ENCODE data around the gene HIPK2. TPM values are rescaled to one million over a fixed set of nuclear protein-coding genes. Genes with fewer than 3 reads are reported as not detected.

HIPK2 gene
- 10 to 100 TPM; 88.4 to 98.6 (median 97.0) TPM for polyA plus RNA-seq (ENCODE audit: insufficient read length in 4 of 4)

DNA sequence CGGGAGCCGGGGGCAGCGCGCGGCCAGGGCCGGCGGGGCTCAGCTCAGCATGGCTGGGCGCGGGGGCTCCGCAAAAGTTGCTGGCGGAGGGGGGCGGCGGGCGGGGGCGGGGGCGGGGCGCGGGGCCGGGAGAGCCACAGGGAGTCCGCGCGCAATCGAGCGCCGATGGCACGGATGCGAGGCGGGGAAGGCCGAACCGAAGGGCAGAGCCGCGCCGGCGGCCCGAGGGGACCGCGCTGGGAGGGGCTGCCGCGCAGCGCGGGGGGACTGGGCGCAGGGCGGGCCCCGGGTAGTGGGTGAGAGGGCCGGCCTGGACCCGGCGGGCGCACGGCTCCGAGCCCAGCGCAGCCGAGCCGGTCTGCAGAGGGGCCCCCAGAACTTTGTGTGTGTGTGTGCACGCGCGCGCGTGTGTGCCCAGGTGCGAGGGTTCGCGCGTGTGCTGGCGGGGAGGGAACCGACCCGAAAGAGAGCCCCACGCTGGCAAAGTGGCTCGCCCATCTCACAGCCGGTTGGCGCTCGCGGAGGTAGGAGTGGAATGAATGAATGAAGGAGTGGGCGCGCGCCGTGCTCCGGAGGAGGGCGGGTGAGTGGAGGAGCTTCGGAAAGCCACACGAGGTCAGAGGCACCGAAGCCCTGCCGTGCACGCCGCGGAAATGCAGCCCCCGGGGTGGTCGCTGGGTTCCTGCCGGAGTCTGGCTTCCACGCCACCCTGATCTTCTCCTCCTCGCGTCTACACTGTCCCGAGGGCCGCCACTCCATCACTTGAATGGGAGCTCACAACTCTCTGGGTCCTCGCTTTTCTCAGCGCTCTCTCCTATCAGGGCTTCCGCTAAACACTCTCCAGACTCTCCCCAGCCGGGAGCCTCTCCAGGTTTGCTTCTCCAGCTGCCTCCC, at the start of gene HIPK2:
TSS of gene HIPK2 (minus strand) at position 51 of the 894 bp plus-strand sequence. CDS start 375 bp downstream, outside the sequence.
- DNase-seq (ENCODE audit: low read depth in 4 of 4, low spot score in 3 of 4), result peak; percentile 63 to 77 (median 66)

DNA sequence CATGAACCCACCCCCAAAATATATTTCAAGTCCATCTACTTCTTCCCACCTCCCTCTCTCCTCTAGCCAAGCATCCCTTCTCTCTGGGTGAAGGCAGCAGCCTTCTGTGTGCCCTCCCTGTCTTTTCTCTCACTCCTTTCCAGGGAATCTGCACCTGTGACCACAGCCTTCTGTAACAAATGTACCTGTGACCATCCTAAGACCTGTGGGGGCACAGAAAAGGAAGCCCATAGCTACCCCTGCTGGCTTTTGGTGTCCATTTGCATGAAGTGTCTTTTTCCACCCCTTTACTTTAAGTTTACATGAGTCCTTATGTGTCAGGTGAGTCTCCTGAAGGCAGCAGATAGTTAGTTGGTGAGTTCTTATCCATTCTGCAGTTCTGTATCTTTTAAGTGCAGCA, 49.2 kb upstream of the HIPK2 start:
- DNase-seq (ENCODE audit: low read depth in 4 of 4, low spot score in 3 of 4), result no peak

DNA sequence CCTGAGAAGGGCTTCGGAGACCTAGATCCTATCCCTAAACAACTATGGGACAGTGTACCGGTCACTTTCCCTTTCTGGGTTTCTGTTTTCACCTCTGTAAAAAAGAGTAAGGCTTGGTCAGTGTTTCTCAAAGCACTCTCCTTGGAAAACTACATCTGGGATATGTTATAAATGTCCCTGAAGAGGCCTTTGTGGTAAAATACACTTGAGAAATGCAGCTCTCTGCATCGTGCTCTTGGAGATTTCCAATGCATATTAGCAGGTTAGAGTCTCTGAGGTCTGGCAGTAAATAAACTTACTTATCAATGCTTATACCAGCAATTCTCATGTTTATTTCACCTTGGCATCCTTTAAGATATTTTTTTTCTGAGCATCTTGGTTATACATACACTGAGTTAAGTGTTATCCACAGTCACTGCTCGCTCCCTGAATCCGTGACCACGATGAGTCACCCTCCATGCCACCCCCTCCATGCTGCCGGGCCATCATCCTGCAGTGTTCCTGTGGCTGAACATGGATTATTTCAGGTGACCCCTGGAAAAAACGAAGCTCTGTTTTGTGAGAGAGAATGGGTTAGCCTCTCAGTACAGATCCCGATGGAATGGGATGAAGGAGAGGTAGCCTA, 48.0 kb upstream of the HIPK2 start:
- DNase-seq (ENCODE audit: low read depth in 4 of 4, low spot score in 3 of 4), result no peak

DNA sequence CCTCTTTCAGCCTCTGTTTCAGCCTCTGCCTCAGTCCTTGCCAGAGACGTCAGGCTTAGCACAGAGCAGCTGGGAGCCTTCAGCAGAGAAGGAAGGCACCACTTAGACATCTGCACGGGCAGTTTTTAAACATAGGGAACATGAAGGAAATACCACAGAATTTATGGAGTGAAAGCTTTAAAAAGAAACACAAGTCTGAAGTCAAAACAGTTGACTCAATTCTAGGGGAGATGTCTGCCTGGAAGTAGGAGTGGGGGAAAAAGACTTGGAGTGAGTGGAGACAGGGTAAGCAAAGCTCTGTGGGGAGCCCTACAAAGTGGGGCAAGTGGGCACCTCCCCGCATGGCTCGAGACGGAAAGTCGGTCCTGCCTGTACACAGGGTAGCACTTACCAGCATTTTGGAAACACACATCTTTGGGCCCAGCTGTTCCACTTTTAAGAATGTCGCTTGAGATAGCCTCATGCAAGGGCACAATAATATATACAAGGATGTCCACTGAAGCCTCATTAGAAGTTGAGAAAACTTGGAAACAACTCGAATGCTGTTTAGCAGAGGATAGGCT, 46.2 kb upstream of the HIPK2 start:
- DNase-seq (ENCODE audit: low read depth in 4 of 4, low spot score in 3 of 4), result no peak

DNA sequence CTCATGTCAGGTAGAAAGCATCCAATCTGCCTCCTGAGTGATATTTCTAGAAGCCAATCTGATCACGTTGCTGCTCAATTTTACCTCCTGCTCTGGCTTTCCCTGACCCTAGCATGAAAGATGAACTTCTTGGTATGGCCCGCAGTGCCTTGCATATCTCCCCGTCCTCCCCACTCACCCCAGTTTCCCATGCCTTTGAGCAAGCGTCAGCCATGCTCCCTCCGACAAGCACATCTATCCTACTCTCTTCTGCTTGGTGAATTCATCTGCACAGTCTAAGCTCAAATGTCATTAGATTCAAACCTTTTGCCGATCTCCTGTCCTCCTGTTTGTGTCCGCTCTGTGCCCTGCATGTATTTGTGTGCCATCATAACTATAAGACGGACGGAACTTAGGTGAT, 45.1 kb upstream of the HIPK2 start:
- no peak for DNase-seq (ENCODE audit: low read depth in 4 of 4, low spot score in 3 of 4)

DNA sequence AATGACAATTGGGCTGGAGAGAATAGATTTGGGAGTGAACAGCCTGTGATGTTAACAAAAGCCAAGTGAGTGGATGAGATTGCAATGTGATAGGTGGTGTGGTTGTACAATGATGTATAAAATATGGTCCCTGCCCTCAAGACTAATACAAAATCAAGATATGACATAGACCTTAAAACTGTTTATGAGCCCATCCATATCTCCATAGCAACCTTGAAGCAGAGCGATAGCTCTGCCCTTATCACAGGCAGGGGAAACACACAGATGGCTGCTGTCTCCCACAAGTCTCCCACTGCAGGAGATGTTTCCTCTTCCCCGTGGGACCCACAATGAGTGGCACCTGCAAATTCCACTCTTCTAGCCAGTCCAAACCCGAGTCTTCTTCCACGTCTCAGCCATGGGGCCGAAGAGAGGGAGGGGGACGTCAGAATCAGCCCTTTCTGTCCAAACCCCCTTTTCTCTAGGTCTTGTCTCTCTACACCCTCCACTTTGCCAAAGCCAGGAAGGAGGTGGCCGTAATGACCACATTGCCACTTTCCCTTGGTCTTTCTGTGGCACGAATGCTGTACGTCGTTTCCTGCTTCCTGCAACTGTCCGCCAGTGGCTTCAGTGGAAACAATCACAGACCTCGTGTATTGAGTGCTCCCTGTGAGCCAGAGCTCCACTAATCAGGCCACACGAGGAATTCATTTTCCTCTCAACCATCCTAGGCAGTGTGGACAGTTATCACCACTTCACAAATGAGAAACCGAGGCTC, 43.7 kb upstream of the HIPK2 start:
- no peak for DNase-seq (ENCODE audit: low read depth in 4 of 4, low spot score in 3 of 4)

DNA sequence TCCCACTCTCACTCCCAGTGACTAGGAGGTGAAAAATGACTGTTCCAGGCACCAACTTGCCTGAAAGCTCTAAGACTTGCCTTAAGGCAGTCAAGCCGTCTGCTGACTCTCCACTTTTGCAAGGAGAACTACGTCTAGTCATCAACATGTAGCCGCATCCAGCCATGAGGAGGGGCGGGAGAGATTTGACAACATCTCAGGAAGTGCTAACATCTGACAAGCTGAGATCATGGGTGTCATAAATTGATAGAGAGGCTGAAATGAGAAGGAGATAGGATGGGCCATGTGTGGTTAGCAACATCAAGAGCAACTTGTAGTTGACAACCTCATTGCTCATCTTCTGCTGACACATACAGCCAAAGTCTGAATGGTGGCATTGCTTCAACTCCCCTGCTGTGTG, 42.3 kb upstream of the HIPK2 start:
- DNase-seq (ENCODE audit: low read depth in 4 of 4, low spot score in 3 of 4), result no peak

DNA sequence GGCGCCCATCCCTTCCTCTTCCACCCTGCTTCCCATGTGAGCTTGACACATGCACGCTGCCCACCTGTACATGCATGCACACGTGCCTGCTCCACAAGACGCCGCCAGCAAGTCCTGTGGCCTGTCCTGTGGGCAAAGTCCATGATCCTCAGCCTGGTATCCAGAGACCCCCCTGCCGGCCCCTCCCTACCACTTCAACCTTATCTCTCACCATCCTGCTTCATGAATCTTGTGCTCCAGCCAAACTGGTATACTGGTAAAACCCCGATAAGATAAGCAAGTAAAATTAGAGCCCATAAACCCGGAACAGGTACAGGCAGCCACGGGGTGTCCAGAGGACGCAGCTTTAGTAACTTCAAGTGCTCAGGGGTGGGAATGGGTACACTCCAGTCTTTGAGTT, 39.5 kb upstream of the HIPK2 start:
- no peak for DNase-seq (ENCODE audit: low read depth in 4 of 4, low spot score in 3 of 4)

DNA sequence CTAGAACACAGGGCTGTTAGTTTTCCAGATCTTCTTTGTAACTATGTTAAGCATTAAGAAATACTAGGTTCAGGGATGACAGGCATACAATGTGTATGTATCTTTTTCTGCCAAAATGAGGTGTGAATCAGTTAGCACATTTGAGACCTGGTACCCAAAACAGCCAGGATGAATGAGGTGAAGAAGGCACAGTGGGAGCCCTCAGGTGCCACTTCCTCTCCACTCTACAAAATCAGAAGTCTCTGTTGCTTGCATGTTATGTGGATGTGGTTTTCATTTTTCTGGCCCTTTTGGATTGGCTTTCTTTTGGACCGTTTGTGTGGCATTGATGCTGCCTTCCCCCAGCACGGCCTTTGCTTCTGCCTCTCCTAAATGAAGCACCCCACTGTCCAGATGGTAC, 35.9 kb upstream of the HIPK2 start:
- no peak for DNase-seq (ENCODE audit: low read depth in 4 of 4, low spot score in 3 of 4)

DNA sequence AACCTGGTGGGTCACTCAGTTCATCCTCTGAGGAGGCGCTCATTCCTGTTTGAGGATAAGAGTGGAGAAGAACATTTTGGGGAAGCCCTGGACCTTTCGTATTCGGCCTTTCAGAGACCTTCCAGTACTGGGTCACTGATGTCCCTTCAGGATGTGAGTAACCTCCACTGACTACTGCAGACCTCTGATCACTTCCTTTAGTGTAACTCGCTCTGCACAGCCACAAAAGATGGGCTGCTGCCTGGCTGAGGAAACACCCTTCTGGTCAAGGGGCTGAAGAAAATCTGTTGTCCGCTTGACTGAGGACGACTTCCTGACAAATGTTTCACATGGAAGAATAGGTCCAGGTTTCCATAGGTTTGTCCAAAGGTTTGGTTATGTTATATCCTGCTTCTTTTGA, 35.4 kb upstream of the HIPK2 start:
- DNase-seq (ENCODE audit: low read depth in 4 of 4, low spot score in 3 of 4), result no peak

DNA sequence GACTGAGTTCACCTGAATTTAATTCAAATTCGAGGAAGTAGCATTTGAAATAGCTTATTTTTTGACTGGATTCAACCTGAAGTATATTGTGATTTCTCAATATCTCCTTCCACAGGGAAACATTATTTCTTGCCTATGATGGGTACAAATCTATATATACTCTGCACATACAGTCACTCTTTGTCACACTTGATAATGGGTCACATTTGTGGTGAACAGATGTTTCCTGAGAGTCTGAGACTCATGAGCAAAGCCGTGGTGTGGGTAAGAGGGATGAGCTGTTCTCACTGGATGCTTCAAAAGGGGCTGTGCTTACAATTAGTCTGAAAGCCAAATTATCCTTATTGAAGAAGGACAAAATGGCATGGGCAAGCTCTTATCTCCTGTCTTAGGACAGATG, 33.3 kb upstream of the HIPK2 start:
- DNase-seq (ENCODE audit: low read depth in 4 of 4, low spot score in 3 of 4), result no peak

DNA sequence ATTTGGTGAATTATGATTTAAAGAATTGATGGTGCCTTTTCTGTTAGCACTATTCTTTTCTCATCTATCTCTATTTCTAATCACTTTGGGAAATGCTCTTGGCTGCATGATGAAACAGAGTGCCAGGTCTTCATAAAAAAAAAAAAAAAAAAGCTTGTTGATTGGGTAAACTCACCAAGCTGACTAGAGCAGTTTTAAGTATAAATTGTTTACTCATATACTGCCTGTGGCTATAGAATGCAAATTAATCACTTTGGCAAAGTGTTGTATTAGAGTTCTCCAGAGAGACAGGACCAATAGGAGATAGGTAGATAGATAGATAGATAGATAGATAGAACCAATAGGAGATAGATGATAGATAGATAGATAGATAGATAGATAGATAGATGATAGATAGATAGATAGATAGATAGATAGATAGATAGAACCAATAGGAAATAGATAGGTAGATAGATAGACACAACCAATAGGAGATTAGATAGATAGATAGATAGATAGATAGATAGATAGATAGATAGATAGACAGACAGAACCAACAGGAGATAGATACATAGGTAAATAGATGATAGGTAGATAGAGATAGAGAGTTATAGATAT, 31.1 kb upstream of the HIPK2 start:
- no peak for DNase-seq (ENCODE audit: low read depth in 4 of 4, low spot score in 3 of 4)

DNA sequence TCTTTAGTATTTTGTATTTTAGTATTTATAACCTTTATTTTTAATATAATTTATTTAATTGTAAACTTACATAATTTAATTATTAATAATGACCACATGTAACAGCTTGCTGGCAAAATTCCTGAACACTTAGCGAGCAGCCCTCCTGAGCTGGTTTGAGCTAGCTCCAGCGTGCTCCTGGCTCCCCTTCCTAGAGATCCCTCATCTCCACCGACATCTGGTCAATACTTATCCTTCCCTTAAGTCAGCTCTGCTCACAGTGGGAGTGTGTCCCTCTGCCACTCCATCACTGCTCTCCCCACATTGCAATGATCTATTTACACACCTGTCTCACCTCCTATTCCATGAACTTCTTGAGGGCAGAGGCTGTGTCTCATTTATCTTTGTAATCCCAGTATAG, 30.6 kb upstream of the HIPK2 start:
- DNase-seq (ENCODE audit: low read depth in 4 of 4, low spot score in 3 of 4), result no peak

DNA sequence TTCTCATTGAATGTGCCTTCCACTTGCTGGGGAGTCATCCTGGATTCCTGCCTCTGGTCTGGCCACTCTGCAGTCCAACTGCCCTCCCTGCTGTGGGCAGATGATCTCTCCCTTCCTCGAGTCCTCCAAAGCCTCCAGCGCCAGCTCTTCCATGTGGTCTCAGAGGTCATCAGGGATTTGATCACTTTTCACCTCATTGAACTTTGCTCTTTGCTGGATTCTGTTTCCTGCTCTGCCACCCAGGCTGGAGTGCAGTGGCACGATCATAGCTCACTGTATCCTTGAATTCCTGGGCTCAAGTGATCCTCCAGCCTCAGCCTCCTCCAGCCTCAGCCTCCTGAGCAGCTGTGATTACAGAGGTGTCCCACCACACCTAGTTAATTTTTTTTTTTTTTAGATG, 29.2 kb upstream of the HIPK2 start:
- no peak for DNase-seq (ENCODE audit: low read depth in 4 of 4, low spot score in 3 of 4)

DNA sequence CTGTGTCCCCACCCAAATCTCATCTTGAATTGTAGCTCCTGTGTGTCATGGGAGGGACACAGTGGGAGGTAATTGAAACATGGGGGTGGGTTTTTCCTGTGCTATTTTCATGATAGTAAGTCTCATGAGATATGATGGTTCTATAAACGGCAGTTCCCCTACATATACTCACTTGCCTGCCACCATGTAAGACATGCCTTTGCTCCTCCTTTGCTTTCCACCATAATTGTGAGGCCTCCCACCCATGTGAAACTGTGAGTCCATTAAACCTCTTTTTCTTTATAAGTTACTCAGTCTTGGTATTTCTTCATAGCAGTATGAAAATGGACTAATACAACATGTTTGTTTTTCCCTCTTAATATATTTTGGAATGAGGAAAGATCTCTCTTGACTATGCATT, 26.8 kb upstream of the HIPK2 start:
- no peak for DNase-seq (ENCODE audit: low read depth in 4 of 4, low spot score in 3 of 4)

DNA sequence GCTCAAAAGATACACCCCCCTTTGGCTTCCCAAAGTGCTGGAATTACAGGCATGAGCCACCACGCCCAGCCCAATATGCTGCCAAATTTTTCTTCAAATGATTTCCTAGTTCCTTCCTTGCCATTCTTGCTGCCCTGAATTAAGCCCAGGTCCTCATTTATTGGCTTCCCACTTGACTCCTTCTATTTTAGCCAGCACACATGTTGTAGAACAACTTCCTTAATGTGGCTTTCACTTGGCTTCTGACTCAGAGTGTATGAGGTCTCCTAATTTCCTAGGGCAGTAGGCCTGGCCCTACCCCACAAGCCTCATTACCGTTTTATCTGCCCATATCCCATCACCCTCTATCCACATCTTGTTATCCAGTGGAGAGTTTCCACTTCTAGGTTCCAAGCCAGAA, 21.8 kb upstream of the HIPK2 start:
- no peak for DNase-seq (ENCODE audit: low read depth in 4 of 4, low spot score in 3 of 4)

DNA sequence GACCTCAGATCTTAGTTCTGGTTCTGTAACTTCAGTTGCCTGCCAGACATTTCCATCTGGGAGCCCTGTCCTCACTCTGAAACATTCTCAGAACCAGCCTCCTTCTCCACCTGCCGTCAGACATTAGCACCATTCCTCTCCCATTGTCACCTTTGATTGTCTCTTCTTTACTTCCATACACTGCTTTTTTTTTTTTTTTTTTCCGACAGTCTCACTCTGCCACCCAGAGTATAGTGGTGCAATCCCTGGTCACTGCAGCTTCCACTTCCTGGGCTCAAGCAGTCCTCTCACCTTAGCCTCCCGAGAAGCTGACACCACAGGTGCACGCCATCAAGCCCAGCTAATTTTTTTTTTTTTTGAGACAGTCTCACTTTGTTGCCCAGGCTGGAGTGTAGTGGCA, 21.1 kb upstream of the HIPK2 start:
- DNase-seq (ENCODE audit: low read depth in 4 of 4, low spot score in 3 of 4), result no peak

DNA sequence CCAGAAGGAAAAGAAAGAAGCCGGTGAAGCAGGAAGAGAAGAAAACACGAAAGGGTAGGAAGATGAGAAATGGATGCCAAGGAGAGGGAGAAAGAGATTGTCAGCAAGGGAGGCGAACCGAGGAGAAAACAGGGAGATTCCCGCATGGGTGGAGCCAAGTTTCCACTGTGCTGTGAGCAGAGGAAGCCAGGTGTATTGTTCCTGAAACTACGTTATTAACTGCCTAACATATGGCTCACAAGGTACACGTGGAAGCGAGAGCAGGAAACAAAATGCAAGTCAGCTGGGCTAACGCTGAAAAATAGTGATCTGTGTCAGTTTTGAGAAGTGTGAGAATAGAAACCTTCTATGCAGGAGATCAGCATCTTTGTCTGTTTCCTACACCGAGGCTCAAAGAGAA, 20.4 kb upstream of the HIPK2 start:
- DNase-seq (ENCODE audit: low read depth in 4 of 4, low spot score in 3 of 4), result no peak

DNA sequence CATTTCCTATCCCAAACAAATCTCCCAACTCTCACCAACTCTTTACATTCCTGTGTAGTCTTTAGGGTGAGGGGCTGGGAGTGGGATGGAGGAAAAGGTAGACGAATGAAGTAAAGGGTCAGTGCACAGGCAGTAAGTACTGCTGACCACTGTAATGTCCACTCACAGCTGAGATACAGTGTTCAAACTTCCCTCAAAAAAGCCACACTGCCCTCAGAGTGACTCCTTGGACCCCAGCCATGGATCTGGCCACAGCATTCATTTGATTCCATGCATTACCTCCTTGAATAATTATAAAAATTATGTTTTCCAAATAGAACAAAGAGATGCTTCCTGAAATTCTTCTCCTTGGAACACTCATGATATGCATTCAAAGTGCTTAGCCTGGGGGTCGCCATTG, 19.8 kb upstream of the HIPK2 start:
- DNase-seq (ENCODE audit: low read depth in 4 of 4, low spot score in 3 of 4), result no peak

DNA sequence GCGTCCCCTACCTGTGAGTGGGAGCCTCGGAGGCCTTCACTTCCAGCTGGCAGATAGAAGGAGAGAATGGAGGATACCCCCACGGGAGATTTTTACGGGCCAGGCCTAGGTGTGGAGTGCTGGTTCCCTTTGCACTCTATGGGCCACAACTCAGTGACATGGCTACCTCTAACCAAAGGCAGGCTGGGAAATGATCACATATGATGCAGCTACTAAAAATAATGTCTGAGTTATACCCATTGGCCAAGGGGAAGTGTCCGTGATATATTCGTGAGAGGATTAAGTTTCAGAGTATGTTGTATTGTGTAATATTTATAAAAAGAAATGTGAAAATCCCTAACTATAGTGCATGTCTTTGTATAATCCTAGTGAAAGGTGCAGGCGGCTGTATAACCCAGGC, 13.5 kb upstream of the HIPK2 start:
- no peak for DNase-seq (ENCODE audit: low read depth in 4 of 4, low spot score in 3 of 4)

DNA sequence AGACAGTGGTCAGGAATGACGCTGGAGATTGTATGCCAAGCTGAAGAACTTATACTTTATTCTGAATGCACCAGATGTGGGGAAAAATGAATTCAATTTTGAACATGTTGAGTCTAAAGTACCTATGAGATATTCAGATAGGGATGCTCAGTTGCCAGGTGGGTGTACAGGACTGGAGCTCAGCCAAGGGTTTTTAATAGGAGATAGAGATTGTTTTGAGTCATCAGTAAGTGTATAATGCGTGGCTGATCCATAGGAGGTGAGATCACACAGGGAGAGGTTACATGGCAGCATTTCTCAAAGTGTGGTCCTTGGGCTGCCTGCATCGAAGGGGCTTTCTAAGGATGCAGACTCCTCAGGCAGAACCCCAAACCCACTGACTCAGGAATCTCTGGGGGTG, 6.8 kb upstream of the HIPK2 start:
- DNase-seq (ENCODE audit: low read depth in 4 of 4, low spot score in 3 of 4), result no peak
